GM19372 (cell line): Measurements from ENCODE around the gene PIGU.
"Not testable (repeated sequence)": the region's sequence is repeated elsewhere in the genome, so short reads cannot be mapped to it uniquely, and the experiment has no call there.

ENCODE experiments used
- ATAC-seq: cut with Tn5 transposase; IDR thresholded peaks from one replicate; pipeline ENCODE4 v1.9.1; 2021; ENCODE audit warnings: mild to moderate bottlenecking, low read depth, moderate library complexity; ENCODE audit not compliant: unreplicated experiment

The PIGU gene

DNA sequence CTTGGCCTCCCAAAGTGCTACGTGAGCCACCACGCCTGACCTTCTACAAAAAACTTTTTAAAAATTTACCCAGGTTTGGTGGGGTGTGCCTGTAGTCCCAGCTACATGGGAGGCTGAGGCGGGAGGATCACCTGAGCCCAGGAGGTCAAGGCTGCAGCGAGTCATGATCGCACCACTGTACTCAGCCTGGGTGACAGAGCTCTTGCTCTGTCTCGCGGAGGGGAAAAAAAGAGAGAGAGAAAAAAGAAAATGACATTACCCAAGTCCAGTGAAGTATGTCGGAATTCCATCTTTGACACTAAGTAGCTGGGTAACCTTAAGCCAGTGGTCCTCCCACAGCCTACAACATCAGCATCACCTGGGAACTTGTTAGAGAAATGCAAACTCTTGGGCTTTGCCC lies 137.1 kb downstream of the PIGU start:
- no peak for ATAC-seq

DNA sequence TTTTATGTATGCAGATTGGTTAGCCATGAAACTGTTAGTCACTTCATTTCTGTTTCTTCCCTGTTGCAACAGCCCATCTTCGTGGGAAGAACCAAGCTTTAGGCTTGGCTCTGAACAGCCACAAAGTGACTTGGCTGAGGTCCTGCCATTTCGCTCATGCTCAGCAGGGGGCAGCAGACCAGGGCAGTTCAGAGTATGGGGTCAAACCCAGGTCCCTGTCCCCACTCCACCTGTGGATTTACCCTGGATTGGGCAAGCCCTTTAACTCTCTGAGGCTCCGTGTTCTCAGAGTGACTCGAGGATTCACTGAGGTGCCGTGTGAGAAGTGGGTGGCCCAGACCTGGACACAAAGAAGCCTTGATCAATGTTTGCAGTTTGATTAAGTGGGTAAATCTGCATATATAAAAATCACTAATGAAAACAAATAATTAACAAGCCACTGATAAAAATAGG lies 138.2 kb downstream of the PIGU start:
- ATAC-seq, result no peak

DNA sequence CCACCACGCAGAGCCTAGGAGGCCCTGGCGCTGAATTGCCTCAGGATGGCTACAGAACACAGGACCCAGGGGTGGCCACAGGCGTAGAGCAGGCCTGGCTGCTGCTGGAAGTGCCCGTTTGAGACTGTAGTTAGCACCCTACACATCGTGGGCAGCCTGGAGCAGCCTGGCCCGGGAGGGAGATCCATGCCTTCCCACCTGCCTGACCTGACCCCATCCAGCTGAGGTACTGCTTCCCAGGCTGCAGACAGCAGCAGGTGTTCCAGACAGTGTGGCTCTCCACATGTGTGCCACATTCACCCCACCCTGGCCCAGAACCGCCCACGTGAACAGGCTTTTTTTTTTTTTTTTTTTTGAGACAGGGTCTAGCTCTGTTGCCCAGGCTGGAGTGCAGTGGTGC lies 139.2 kb downstream of the PIGU start:
- ATAC-seq, result no peak

GRCh38 chr20:34536798-34537394 lies 140.0 kb downstream of the PIGU start:
- ATAC-seq, result no peak

GRCh38 chr20:34535857-34536256 lies 141.0 kb downstream of the PIGU start:
- ATAC-seq, result no peak

GRCh38 chr20:34535301-34535840 lies 141.5 kb downstream of the PIGU start:
- ATAC-seq, result no peak

DNA sequence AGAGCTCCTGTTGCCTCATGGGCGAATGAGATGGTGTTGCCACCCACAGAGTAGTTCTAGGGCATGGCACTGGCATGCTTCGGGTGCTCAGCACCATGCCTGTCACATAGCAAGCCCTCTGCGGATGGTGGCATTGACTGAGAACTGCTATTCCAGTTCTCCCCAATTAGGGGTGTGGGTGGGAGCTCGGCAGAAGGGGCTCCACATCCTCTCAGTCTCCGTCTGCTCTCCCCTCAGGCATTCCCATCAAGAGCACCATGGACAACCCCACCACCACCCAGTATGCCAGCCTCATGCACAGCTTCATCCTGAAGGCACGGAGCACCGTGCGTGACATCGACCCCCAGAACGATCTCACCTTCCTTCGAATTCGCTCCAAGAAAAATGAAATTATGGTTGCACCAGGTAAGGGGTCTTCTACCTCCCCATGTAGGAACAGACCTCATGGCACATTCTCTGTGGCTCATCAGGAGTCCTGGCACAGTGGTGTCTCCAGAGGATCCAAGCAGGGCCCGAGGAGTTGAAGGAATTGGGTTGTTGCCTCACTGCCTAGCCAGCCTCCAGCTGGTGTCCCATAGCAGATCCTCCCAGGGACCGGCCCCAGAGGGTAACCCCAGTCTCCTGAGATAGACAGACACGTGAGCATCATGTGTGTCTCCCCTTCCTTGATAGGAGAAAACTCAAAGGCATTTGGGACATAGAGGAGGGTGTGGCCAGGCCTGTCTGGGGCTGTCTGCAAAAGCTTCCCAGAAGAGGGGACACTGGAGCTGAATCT lies 142.3 kb downstream of the PIGU start:
- no peak for ATAC-seq

- no peak for ATAC-seq
These were observed 144.1 kb downstream of the PIGU start for GRCh38 chr20:34532756-34533155.

DNA sequence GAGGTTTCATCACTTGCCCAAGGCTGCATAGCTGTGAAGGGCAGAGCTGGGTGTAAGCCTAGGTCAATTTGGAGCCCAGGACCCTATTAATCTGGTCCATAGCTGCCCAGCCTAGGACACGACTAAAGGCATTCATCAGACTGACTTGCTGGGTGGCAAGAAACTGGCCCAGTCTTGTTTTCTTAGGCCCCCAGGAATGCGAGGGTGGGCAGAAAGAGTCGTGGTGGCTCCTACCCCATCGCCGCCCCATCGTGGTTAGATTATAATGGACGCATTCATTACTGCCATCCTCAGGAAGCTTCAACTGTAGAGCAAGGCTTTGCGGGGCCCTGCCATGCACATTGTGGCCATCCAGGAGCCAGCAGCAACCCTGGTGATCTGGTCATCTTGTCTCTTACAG lies 144.6 kb downstream of the PIGU start:
- no peak for ATAC-seq

DNA sequence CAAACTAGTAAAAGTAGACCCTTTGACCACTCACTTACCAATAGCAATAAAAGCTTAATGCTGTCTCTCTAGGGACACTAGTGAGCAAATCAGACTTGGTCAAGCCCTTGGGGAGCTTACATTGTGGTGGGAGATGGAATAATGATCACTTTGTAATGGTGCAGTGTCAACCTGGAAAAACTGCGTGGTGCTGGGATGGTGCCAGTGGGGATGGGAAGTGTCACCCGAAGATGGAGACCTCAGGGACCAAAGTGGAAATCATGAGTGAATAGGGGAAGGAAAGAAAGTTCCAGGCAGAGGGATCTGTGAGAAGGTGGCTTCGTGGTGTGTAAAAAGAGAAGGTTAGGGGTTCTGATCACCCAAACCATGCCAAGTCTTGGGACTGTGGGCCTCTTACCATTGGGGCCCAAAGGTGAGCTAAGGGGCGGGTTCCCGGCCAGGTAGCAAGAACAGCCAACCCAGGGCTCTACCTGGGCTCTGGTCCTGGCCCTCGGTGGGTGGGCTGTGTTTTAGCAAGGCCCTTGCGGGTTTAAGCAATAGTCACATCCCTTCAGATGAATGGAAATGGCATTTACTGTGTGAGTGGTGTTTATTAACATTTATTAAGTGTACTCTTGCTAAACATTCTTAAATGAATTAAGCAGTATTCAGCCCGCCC lies 145.2 kb downstream of the PIGU start:
- ATAC-seq, result no peak

GRCh38 chr20:34530342-34530741 lies 146.6 kb downstream of the PIGU start:
- no peak for ATAC-seq

DNA sequence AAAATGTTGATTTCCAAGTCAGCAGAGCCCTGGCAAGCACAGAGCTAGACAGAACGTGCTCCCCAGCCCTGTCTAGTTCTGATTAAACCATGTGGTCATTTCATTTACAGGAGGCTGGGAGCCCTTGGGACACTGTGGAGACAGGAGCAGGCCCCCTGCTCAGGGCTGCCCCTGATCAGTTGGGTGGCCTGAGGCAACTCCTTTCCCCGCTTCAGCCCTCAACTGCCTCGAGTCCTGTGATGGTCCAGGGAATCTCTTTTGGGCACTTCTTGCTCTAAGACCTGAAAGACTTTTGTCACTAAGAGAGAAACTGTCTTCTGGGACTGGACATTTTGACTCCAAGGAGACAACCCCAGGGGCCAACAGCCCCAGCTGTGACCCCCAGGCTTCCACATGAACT lies 147.2 kb downstream of the PIGU start:
- ATAC-seq, result no peak

DNA sequence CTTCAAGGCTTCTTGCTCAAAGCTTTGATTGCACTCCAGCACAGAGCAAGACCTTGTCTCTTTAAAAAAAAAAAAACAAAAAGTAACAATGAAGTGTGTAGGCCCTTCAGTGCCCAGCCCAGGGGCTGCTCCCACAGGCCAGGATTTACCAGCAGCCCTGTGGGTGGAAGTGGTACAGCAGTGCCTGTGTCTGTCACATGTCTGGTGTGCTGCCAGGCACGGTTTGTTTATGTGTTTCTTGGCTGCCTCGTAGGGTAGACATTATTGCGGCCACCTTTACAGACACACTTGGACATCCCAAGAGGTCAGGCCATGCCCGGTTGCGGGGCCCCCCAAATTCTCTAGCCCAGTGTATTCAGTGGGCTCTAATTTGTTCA lies 148.0 kb downstream of the PIGU start:
- ATAC-seq, result no peak

DNA sequence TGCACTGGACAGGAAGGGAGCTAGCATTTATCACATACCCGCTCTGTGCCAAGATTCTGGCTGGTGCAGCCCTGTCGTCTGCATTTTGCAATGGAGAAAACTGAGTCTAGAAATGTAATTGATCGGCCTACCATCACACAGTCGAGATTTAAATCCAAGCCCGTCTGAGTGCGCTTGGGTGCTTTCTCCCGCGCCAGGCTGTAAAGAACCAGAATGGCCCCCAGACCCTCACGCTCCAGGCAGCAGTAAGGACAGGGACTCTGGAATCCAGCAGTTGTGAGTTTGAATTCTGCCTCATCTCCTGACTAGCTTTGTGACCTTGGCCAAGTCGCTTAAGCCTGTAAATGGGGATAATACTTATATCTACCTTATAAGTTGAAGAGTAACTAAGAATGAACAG lies 149.9 kb downstream of the PIGU start:
- no peak for ATAC-seq

DNA sequence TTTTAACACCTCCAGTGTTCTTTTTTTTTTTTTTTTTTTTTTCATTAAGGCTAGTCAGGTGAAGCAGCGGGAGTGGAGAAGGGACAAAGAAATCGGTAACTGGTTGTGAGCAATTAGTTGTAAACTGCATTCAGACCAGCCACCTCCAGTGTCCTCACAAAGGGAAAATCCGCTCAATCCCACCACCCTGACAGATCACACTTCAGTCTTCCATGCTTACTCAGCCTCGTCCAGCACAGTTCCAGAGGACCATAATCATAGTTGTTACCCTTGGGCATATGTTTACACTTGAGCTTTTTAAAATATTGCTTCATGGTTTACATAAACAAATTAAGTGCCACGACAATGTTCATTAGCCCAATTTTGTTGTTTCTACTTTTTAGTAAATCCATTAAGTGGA lies 150.4 kb downstream of the PIGU start:
- ATAC-seq, result no peak

- no peak for ATAC-seq
These were observed 151.0 kb downstream of the PIGU start for GRCh38 chr20:34525709-34526416.

GRCh38 chr20:34525342-34525708 lies 151.6 kb downstream of the PIGU start:
- no peak for ATAC-seq

DNA sequence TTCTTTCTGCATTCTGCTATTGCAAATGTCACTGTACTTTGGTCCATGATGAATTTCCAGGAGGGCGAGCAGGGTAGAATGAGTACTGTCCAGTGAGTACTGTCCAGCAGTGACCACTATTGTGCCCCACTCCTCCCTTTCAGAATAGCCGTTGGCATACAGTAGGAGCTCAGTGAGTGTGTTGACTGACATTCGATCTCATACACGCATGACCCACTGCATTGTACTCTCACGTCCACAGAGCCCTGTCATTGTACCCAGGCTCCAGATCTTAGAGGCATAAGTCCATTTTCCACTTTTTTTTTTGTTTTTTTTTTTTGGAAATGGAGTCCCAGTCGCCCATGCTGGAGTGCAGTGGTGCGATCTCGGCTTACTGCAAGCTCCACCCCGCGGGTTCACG lies 152.5 kb downstream of the PIGU start:
- ATAC-seq, result no peak

DNA sequence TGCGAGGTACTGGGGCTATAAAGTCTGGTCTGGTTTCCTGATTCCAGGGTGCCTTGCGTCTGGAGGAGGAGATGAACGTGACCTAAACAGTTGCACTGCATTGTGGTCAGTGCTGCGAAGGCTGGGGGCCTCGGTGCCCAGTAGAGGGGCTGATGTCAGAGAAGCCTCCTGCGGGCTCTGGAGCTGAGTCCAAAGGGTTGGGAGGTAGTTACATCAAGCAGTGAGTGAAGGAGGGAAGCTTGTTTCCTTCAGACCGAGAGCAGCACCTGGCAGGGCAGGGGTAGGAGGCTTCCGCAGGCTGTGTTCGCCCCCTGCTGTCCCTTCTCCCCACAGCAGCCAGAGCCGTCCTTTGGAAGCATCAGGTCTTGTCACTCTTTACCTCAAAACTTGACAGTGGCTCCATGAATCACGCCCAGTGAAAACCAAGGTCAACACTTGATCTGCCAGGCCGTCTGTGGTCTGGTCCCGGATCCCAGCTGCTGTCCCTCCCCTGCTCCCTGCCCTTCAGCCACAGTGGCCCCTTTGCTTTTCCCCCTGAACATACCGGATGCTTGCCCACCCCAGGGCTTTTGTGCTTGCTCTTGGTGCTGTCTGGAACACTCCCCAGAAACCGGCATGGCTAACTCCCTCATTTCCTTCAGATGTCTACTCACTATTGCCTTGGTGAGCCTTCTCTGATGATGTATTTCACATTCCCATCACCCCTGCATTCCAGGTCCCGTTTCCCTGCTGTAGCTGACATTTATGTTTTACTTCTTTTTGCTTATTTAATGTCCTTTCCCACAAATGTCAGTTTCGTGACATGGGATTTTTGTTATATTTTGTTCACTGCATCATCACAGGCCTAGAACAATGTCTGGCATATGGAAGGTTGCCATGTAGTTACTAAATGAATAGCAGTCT lies 153.7 kb downstream of the PIGU start:
- no peak for ATAC-seq

- not testable (repeated sequence) for ATAC-seq
These were observed 157.1 kb downstream of the PIGU start for GRCh38 chr20:34519841-34520240.
